Spleen (tissue), 11 donors: ENCODE data around the gene KLF9. TPM values are rescaled to one million over a fixed set of nuclear protein-coding genes. Genes with fewer than 3 reads are reported as not detected.

Source experiments
- DNase-seq: peaks from one replicate; pipeline ENCODE4 v3.0.0-alpha.2; 2020
- H3K27ac ChIP-seq, 8 donors: fragments of 200-600 bp; sonication (generic) in 7 of 8; 1 replicate in 4 of 8; 2 replicates in 4 of 8; pipeline versions ENCODE4 v1.5.0 to v1.8.0; 2016 to 2021; ENCODE audit warnings: inconsistent platforms in 4 of 8, mild to moderate bottlenecking in 4 of 8, moderate library complexity in 1 of 8
- H3K27me3 ChIP-seq, 7 donors: fragments of 200-600 bp; sonication (generic) in 6 of 7; replicated peaks in 1 of 7; 1 replicate in 4 of 7; 2 replicates in 3 of 7; pipeline versions ENCODE4 v1.5.0 to v1.8.0; 2016 to 2021; ENCODE audit warnings: inconsistent platforms in 3 of 7, mild to moderate bottlenecking in 1 of 7
- H3K36me3 ChIP-seq, 6 donors: fragments of 200-600 bp; sonication (generic) in 5 of 6; 1 replicate in 4 of 6; 2 replicates in 2 of 6; pipeline versions ENCODE4 v1.5.0 to v1.8.0; 2016 to 2021; ENCODE audit warnings: inconsistent platforms in 2 of 6
- H3K4me1 ChIP-seq, 6 donors: fragments of 200-600 bp; sonication (generic) in 5 of 6; 1 replicate in 3 of 6; 2 replicates in 3 of 6; pipeline versions ENCODE4 v1.5.0 to v1.8.0; 2016 to 2021; ENCODE audit warnings: inconsistent platforms in 3 of 6
- H3K4me3 ChIP-seq, 8 donors: fragments of 200-600 bp; sonication (generic) in 7 of 8; 1 replicate in 4 of 8; 2 replicates in 4 of 8; pipeline versions ENCODE4 v1.5.0 to v1.8.0; 2016 to 2021; ENCODE audit warnings: inconsistent platforms in 4 of 8, mild to moderate bottlenecking in 4 of 8, moderate library complexity in 2 of 8
- H3K9me3 ChIP-seq, 8 donors: fragments of 200-600 bp; sonication (generic) in 7 of 8; 1 replicate in 4 of 8; 2 replicates in 4 of 8; pipeline versions ENCODE4 v1.5.0 to v1.8.0; 2016 to 2021; ENCODE audit warnings: inconsistent platforms in 4 of 8
- CTCF ChIP-seq, 11 experiments: fragments of 200-600 bp in 7 of 11; fragments of 450-650 bp in 4 of 11; sonication (generic) in 4 of 11; IDR thresholded peaks in 8 of 11; conservative IDR thresholded peaks in 3 of 11; 1 replicate in 7 of 11; 2 replicates in 4 of 11; pipeline versions ENCODE4 v1.4.0 to v1.8.0; 2016 to 2021; ENCODE audit warnings: antibody characterized with exemption in 11 of 11, inconsistent platforms in 4 of 11, mild to moderate bottlenecking in 1 of 11
- POLR2A ChIP-seq, 3 donors: fragments of 450-650 bp; IDR thresholded peaks; one replicate each; pipeline ENCODE4 v1.5.1; 2017; ENCODE audit warnings: antibody characterized with exemption in 3 of 3, mild to moderate bottlenecking in 1 of 3
- POLR2AphosphoS5 ChIP-seq, 3 donors: sonication (generic); formaldehyde crosslinking; IDR thresholded peaks; one replicate each; pipeline ENCODE4 v1.5.1; 2017; ENCODE audit warnings: antibody characterized with exemption in 3 of 3
- WGBS, 5 donors: extraction: QIAGEN DNeasy Blood & Tissue Kit in 3 of 5; methylation state at CpG; one replicate each; pipeline versions ENCODE4 v1.1.5 to v1.1.7; 2013 to 2018; 5-methylcytosine and 5-hydroxymethylcytosine counted together
- intact Hi-C: fragments of 100-400 bp; cut with DNase I; formaldehyde crosslinking; loops from one replicate; pipeline ENCODE4 v1.15.0; 2023; ENCODE audit warnings: low total_unique reads
- polyA plus RNA-seq, 3 donors: library from polyadenylated mRNA; stranded (reverse); fragments of 200-250 nt; gene quantifications; one replicate each; pipeline ENCODE4 v1.2.1, GENCODE V29; 2013
- total RNA-seq, 7 donors: library from RNA; depleted of rRNA in 3 of 7; stranded (reverse); fragments of >200 nt in 3 of 7; fragmentation: NEBNext Ultra II Directional in 4 of 7; extraction: Animal tissue kit (Norgen Biotek cat#: 25700) in 4 of 7; gene quantifications; one replicate each; pipeline versions ENCODE4 v1.1.0 to v1.2.1, GENCODE V29; 2016 to 2021
- donor health status: healthy with polysubstance abuse.
- donor health status: DM: no; HTN: no; CAD: no; lungs with moderate emphysema.
- donor health status: DM: no; HTN: no; CAD: no.
- donor health status: Bipolar disorder and iron deficiency.
- donor health status: healthy.
- donor health status: DM: no; HTN: no; CAD: no.
- donor health status: DM: yes; HTN: yes; CAD: no.

KLF9 gene
- total and polyA plus RNA-seq, 10 donors, result 7.1 to 74.8 (median 36.8) TPM

- intact Hi-C loops, result no loop called here
- Histone ChIP-seq H3K4me1 (peaks cover 27 to 98% (median 80%) of the 10 kb centered on the region in 6 donors), H3K27ac (peak overlapping the region in 2 of 8 donors; percentile 5 to 28), H3K9me3 (no peaks in the 10 kb centered on the region), H3K27me3 (no peaks in the 10 kb centered on the region), H3K36me3 (peaks cover 0 to 4% (median 0%) of the 10 kb centered on the region in 6 donors), H3K4me3 (no peak overlapping the region)
- TF ChIP-seq POLR2A (IDR thresholded peaks at IDR 0.05) (no peak), CTCF (IDR thresholded peaks at IDR 0.05 in 8 of 11, conservative IDR thresholded peaks at IDR 0.05 in 3 of 11) (no peak), POLR2AphosphoS5 (IDR thresholded peaks at IDR 0.05) (no peak)
- WGBS, 5 donors, result 81 to 89% (median 87%) methylated on average over 3 of the region's 3 CpGs
- DNase-seq, result no peak
These were observed 21.6 kb downstream of the KLF9 start for GRCh38 chr9:70392850-70393249.

- Histone ChIP-seq H3K27ac (peak overlapping the region in 2 of 8 donors; percentile 5 to 28), H3K36me3 (peaks cover 0 to 10% (median 4%) of the 10 kb centered on the region in 6 donors), H3K27me3 (no peaks in the 10 kb centered on the region), H3K9me3 (no peaks in the 10 kb centered on the region), H3K4me1 (peaks cover 21 to 93% (median 74%) of the 10 kb centered on the region in 6 donors), H3K4me3 (no peak overlapping the region)
- intact Hi-C loops, result no loop called here
- no peak for DNase-seq
- TF ChIP-seq CTCF (IDR thresholded peaks at IDR 0.05 in 8 of 11, conservative IDR thresholded peaks at IDR 0.05 in 3 of 11) (peak in 7 of 11 experiments; percentile 5 to 43 (median 15)), POLR2A (IDR thresholded peaks at IDR 0.05) (no peak)
- WGBS, 5 donors, result 57 to 77% (median 73%) methylated on average over 2 of the region's 2 CpGs
These were observed 22.3 kb downstream of the KLF9 start for GRCh38 chr9:70392189-70392588.

GRCh38 chr9:70390933-70391341, 23.5 kb downstream of the KLF9 start:
- Histone ChIP-seq H3K27ac (peak overlapping the region in 2 of 8 donors; percentile 3 to 10), H3K36me3 (peaks cover 0 to 23% (median 9%) of the 10 kb centered on the region in 6 donors), H3K4me3 (no peak overlapping the region), H3K27me3 (no peaks in the 10 kb centered on the region), H3K9me3 (no peaks in the 10 kb centered on the region), H3K4me1 (peaks cover 21 to 80% (median 63%) of the 10 kb centered on the region in 6 donors)
- no peak for TF ChIP-seq CTCF (IDR thresholded peaks at IDR 0.05 in 8 of 11, conservative IDR thresholded peaks at IDR 0.05 in 3 of 11)
- no peak for TF ChIP-seq POLR2A (IDR thresholded peaks at IDR 0.05)
- no peak for TF ChIP-seq POLR2AphosphoS5 (IDR thresholded peaks at IDR 0.05)
- WGBS, 5 donors, result 73 to 88% (median 80%) methylated on average over 2 of the region's 2 CpGs
- intact Hi-C loops, result no loop called here
- no peak for DNase-seq

GRCh38 chr9:70389621-70390266, 24.7 kb downstream of the KLF9 start:
- Histone ChIP-seq H3K9me3 (no peaks in the 10 kb centered on the region), H3K27me3 (no peaks in the 10 kb centered on the region), H3K36me3 (peaks cover 0 to 33% (median 10%) of the 10 kb centered on the region in 6 donors), H3K4me1 (peaks cover 21 to 75% (median 51%) of the 10 kb centered on the region in 6 donors), H3K27ac (no peak overlapping the region), H3K4me3 (no peak overlapping the region)
- TF ChIP-seq POLR2A (IDR thresholded peaks at IDR 0.05) (no peak), POLR2AphosphoS5 (IDR thresholded peaks at IDR 0.05) (peak in 2 of 3 donors; percentile 22 to 29)
- intact Hi-C loops, result no loop called here
- DNase-seq, result no peak
- 72 to 85% (median 76%) methylated on average over 10 of the region's 10 CpGs for WGBS, 5 donors
